Measurements from ENCODE around the gene UBE2B. TPM values are rescaled to one million over a fixed set of nuclear protein-coding genes. Genes with fewer than 3 reads are reported as not detected.
A peak's percentile ranks its signal among the peaks of the same experiment; 100 is the strongest.

The UBE2B gene
- total RNA-seq, 1 experiment from 2014 or later = 39.7 TPM

- POLR2A ChIA-PET = interaction anchor here (0.6 to 1.2 kb wide), 3 partner anchors 74 to 198 kb away, joined by 3 to 4 read pairs (median 3); no protein-coding TSS in a partner anchor
- Mint-ChIP-seq H3K27ac (peak overlapping the region; percentile 73), H3K36me3 (peaks cover 31% of the 10 kb centered on the region), H3K9me3 (peaks cover 7% of the 10 kb centered on the region; the same call in 1 of the 2 replicates), H3K4me1 (peaks cover 30% of the 10 kb centered on the region), H3K4me3 (no peak overlapping the region), H3K27me3 (ENCODE audit: low read depth) (no peaks in the 10 kb centered on the region)
- CTCF ChIA-PET = interaction anchor here (0.8 kb wide), 1 partner anchor 148 kb away, joined by 4 read pairs; no protein-coding TSS in a partner anchor
- TF ChIP-seq RELA (CRISPR knock-in tag; IDR thresholded peaks at IDR 0.05; ENCODE audit: borderline replicate concordance) = no peak
- TF ChIP-seq, protein P1, sequence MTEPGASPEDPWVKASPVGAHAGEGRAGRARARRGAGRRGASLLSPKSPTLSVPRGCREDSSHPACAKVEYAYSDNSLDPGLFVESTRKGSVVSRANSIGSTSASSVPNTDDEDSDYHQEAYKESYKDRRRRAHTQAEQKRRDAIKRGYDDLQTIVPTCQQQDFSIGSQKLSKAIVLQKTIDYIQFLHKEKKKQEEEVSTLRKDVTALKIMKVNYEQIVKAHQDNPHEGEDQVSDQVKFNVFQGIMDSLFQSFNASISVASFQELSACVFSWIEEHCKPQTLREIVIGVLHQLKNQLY (CRISPR knock-in tag; IDR thresholded peaks at IDR 0.05) = no peak
- TF ChIP-seq CREB1 (CRISPR knock-in tag; IDR thresholded peaks at IDR 0.05) = no peak
- no peak for TF ChIP-seq ELF4 (CRISPR knock-in tag; IDR thresholded peaks at IDR 0.05; ENCODE audit: low read depth)
- no peak for TF ChIP-seq GABPB1 (CRISPR knock-in tag; IDR thresholded peaks at IDR 0.05)
- TF ChIP-seq E2F5 (CRISPR knock-in tag; IDR thresholded peaks at IDR 0.05) = no peak
- TF ChIP-seq, protein P2, sequence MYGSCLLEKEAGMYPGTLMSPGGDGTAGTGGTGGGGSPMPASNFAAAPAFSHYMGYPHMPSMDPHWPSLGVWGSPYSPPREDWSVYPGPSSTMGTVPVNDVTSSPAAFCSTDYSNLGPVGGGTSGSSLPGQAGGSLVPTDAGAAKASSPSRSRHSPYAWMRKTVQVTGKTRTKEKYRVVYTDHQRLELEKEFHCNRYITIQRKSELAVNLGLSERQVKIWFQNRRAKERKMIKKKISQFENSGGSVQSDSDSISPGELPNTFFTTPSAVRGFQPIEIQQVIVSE (CRISPR knock-in tag; IDR thresholded peaks at IDR 0.05; ENCODE audit: borderline replicate concordance) = no peak
- no peak for TF ChIP-seq NFATC4 (CRISPR knock-in tag; IDR thresholded peaks at IDR 0.05)
- no peak for TF ChIP-seq SP1 (CRISPR knock-in tag; conservative IDR thresholded peaks at IDR 0.05)
- TF ChIP-seq, protein P3, sequence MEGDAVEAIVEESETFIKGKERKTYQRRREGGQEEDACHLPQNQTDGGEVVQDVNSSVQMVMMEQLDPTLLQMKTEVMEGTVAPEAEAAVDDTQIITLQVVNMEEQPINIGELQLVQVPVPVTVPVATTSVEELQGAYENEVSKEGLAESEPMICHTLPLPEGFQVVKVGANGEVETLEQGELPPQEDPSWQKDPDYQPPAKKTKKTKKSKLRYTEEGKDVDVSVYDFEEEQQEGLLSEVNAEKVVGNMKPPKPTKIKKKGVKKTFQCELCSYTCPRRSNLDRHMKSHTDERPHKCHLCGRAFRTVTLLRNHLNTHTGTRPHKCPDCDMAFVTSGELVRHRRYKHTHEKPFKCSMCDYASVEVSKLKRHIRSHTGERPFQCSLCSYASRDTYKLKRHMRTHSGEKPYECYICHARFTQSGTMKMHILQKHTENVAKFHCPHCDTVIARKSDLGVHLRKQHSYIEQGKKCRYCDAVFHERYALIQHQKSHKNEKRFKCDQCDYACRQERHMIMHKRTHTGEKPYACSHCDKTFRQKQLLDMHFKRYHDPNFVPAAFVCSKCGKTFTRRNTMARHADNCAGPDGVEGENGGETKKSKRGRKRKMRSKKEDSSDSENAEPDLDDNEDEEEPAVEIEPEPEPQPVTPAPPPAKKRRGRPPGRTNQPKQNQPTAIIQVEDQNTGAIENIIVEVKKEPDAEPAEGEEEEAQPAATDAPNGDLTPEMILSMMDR (IDR thresholded peaks at IDR 0.05) = no peak
- TF ChIP-seq KAT7 (CRISPR knock-in tag; IDR thresholded peaks at IDR 0.05; ENCODE audit: borderline replicate concordance) = no peak
- TF ChIP-seq, protein P4, sequence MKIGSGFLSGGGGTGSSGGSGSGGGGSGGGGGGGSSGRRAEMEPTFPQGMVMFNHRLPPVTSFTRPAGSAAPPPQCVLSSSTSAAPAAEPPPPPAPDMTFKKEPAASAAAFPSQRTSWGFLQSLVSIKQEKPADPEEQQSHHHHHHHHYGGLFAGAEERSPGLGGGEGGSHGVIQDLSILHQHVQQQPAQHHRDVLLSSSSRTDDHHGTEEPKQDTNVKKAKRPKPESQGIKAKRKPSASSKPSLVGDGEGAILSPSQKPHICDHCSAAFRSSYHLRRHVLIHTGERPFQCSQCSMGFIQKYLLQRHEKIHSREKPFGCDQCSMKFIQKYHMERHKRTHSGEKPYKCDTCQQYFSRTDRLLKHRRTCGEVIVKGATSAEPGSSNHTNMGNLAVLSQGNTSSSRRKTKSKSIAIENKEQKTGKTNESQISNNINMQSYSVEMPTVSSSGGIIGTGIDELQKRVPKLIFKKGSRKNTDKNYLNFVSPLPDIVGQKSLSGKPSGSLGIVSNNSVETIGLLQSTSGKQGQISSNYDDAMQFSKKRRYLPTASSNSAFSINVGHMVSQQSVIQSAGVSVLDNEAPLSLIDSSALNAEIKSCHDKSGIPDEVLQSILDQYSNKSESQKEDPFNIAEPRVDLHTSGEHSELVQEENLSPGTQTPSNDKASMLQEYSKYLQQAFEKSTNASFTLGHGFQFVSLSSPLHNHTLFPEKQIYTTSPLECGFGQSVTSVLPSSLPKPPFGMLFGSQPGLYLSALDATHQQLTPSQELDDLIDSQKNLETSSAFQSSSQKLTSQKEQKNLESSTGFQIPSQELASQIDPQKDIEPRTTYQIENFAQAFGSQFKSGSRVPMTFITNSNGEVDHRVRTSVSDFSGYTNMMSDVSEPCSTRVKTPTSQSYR (CRISPR knock-in tag; IDR thresholded peaks at IDR 0.05) = no peak
- TF ChIP-seq ESRRA (CRISPR knock-in tag; IDR thresholded peaks at IDR 0.05; ENCODE audit: borderline replicate concordance) = no peak
- no peak for TF ChIP-seq STAT6 (CRISPR knock-in tag; conservative IDR thresholded peaks at IDR 0.05; ENCODE audit: low read depth)
- no peak for TF ChIP-seq PRRX2 (CRISPR knock-in tag; IDR thresholded peaks at IDR 0.05)
- no peak for DNase-seq (ENCODE audit: low spot score)
- ATAC-seq = no peak
Observed at GRCh38 chr5:134438721-134439123, 67.4 kb downstream of the UBE2B start.

- H3K36me3 Mint-ChIP-seq = peaks cover 30% of the 10 kb centered on the region
- POLR2A ChIA-PET = interaction anchor here (0.6 to 1.0 kb wide), 2 partner anchors 85 to 199 kb away, joined by 3 to 4 read pairs; no protein-coding TSS in a partner anchor
- peak; percentile 56 for DNase-seq (ENCODE audit: low spot score)
Observed at GRCh38 chr5:134439210-134439654, 67.9 kb downstream of the UBE2B start.

More at GRCh38 chr5:134439210-134439654, 67.9 kb downstream of the UBE2B start:
- Mint-ChIP-seq H3K9me3 (peaks cover 7% of the 10 kb centered on the region; the same call in 1 of the 2 replicates), H3K4me3 (no peak overlapping the region), H3K4me1 (peaks cover 28% of the 10 kb centered on the region), H3K27ac (peak overlapping the region; percentile 73; the same call in 1 of the 2 replicates), H3K27me3 (ENCODE audit: low read depth) (no peaks in the 10 kb centered on the region)
- CTCF ChIA-PET = interaction anchor here (0.8 to 0.9 kb wide), 2 partner anchors 28 to 148 kb away, joined by 4 read pairs; partner anchors contain the start of gene CDKN2AIPNL
- TF ChIP-seq MYBL2 (CRISPR knock-in tag; IDR thresholded peaks at IDR 0.05) = no peak
- peak; percentile 80 for ATAC-seq
